B cell (primary cell): ENCODE results near the gene SLC2A1. TPM values are rescaled to one million over a fixed set of nuclear protein-coding genes. Genes with fewer than 3 reads are reported as not detected.

Experiments
- ATAC-seq: fragments of 200-7000 bp; cut with Tn5 transposase; one replicate; pipeline ENCODE4 v1.10.0; 2021; ENCODE audit warnings: low read depth, mild to moderate bottlenecking, moderate number of reproducible peaks, moderate library complexity
- CTCF ChIA-PET: fragments of 350-600 bp; sonication (Branson Sonifier 250); formaldehyde crosslinking; loops from one replicate; lab custom pipeline; 2021; ENCODE audit warnings: antibody characterized with exemption, inconsistent platforms; lab: Charles Lee
- POLR2A ChIA-PET: fragments of 350-600 bp; sonication (Branson Sonifier 250); formaldehyde crosslinking; loops from one replicate; lab custom pipeline; 2021; ENCODE audit warnings: antibody characterized with exemption; lab: Charles Lee
- DNase-seq: peaks from one replicate; pipeline ENCODE4 v3.0.0; 2013
- H2AFZ ChIP-seq: 2 replicates; pipeline ENCODE4 v1.6.1; 2012; ENCODE audit warnings: mild to moderate bottlenecking, low read depth, low read length; ENCODE audit not compliant: insufficient read depth, poor library complexity, severe bottlenecking
- H3K27ac ChIP-seq, 2 donors: 1 replicate in 1 of 2; 2 replicates in 1 of 2; pipeline ENCODE4 v1.5.1; 2012 to 2013; ENCODE audit warnings: low read length in 2 of 2, mild to moderate bottlenecking in 2 of 2, moderate library complexity in 1 of 2
- H3K27me3 ChIP-seq, 4 experiments: fragments of 200-600 bp in 1 of 4; sonication (generic) in 1 of 4; replicated peaks in 1 of 4; 1 replicate in 2 of 4; 2 replicates in 2 of 4; pipeline versions ENCODE4 v1.6.1 to v1.7.0; 2013 to 2016; ENCODE audit warnings: low read length in 3 of 4, mild to moderate bottlenecking in 2 of 4, mixed read lengths in 1 of 4, moderate library complexity in 1 of 4; ENCODE audit not compliant: insufficient read depth in 4 of 4, control insufficient read depth in 3 of 4; ENCODE audit errors: control extremely low read depth in 1 of 4
- H3K36me3 ChIP-seq, 2 experiments: replicated peaks in 1 of 2; 1 replicate in 1 of 2; 2 replicates in 1 of 2; pipeline versions ENCODE4 v1.6.1 to v1.7.1; 2013; ENCODE audit warnings: low read length in 1 of 2; ENCODE audit not compliant: insufficient read depth in 2 of 2, control insufficient read depth in 1 of 2; ENCODE audit errors: control extremely low read depth in 1 of 2, extremely low read depth in 1 of 2
- H3K4me1 ChIP-seq, 2 donors: fragments of 200-600 bp in 1 of 2; sonication (generic) in 1 of 2; 1 replicate in 1 of 2; 2 replicates in 1 of 2; pipeline versions ENCODE4 v1.5.1 to v1.6.1; 2013 to 2017; ENCODE audit warnings: low read length in 2 of 2; ENCODE audit not compliant: control insufficient read depth in 2 of 2, insufficient read depth in 2 of 2
- H3K4me2 ChIP-seq: replicated peaks from 2 replicates; pipeline ENCODE3; 2012; ENCODE audit warnings: mild to moderate bottlenecking, low read depth, low read length; ENCODE audit not compliant: poor library complexity, severe bottlenecking
- H3K4me3 ChIP-seq, 5 experiments: fragments of 200-600 bp in 1 of 5; sonication (generic) in 1 of 5; 1 replicate in 3 of 5; 2 replicates in 2 of 5; pipeline versions ENCODE4 v1.5.1 to v1.7.0; 2011 to 2016; ENCODE audit warnings: low read length in 4 of 5, mild to moderate bottlenecking in 4 of 5, low read depth in 2 of 5, control low read depth in 1 of 5, moderate library complexity in 1 of 5; ENCODE audit not compliant: insufficient read depth in 1 of 5; ENCODE audit errors: control extremely low read depth in 1 of 5, extremely low read depth in 1 of 5
- H3K79me2 ChIP-seq: fragments of 200-600 bp; sonication (generic); one replicate; pipeline ENCODE4 v1.6.0; 2016; ENCODE audit warnings: low read length; ENCODE audit not compliant: control insufficient read depth, insufficient read depth
- H3K9ac ChIP-seq: fragments of 200-600 bp; sonication (generic); 2 replicates; pipeline ENCODE4 v1.6.1; 2017; ENCODE audit warnings: mild to moderate bottlenecking, low read length, moderate library complexity
- H3K9me3 ChIP-seq, 3 donors: one replicate each; pipeline versions ENCODE4 v1.6.1 to v1.7.1; 2013; ENCODE audit warnings: low read length in 2 of 3; ENCODE audit not compliant: control insufficient read depth in 2 of 3, insufficient read depth in 1 of 3; ENCODE audit errors: control extremely low read depth in 1 of 3
- H4K20me1 ChIP-seq: 2 replicates; pipeline ENCODE4 v1.6.0; 2012; ENCODE audit warnings: mild to moderate bottlenecking, low read length; ENCODE audit not compliant: insufficient read depth, control insufficient read depth, poor library complexity, severe bottlenecking
- H3K27ac Mint-ChIP-seq: one replicate; pipeline ENCODE4 v1.8.0; 2021; ENCODE audit warnings: mixed read lengths
- H3K27me3 Mint-ChIP-seq: one replicate; pipeline ENCODE4 v1.8.0; 2021; ENCODE audit warnings: mixed read lengths
- H3K4me1 Mint-ChIP-seq: one replicate; pipeline ENCODE4 v1.8.0; 2021; ENCODE audit warnings: mixed read lengths
- H3K4me3 Mint-ChIP-seq: one replicate; pipeline ENCODE4 v1.8.0; 2021; ENCODE audit warnings: mixed read lengths
- H3K9me3 Mint-ChIP-seq: one replicate; pipeline ENCODE4 v1.8.0; 2022; ENCODE audit warnings: mixed read lengths; ENCODE audit not compliant: insufficient read depth
- EZH2 ChIP-seq: IDR thresholded peaks from 2 replicates; pipeline ENCODE4 v1.6.1; 2012; ENCODE audit warnings: borderline replicate concordance, low read depth, mild to moderate bottlenecking, moderate library complexity, low read length; ENCODE audit not compliant: insufficient read depth, poor library complexity, severe bottlenecking
- WGBS: methylation state at CpG from one replicate; pipeline ENCODE4 v1.1.5; 2013; ENCODE audit warnings: missing lambda C conversion rate; ENCODE audit not compliant: insufficient coverage; 5-methylcytosine and 5-hydroxymethylcytosine counted together
- intact Hi-C: fragments of 100-400 bp; cut with micrococcal nuclease; formaldehyde crosslinking; loops from one replicate; pipeline ENCODE4 v1.10.0; 2022
- polyA plus RNA-seq: library from polyadenylated mRNA; depleted of rRNA; stranded (reverse); fragments of >200 nt; gene quantifications from 2 replicates; pipeline ENCODE4 v1.2.3, GENCODE V29; 2012
- total RNA-seq, 2 donors: library from RNA; stranded (reverse); fragments of 120-200 nt in 1 of 2; gene quantifications; 1 replicate in 1 of 2; 2 replicates in 1 of 2; pipeline versions ENCODE4 v1.2.3 to v1.2.4, GENCODE V29; 2013 to 2022
- TF ChIP-seq, protein P1 (sequence below): fragments of 200-600 bp; IDR thresholded peaks from one replicate; pipeline ENCODE4 v1.8.0; 2022; ENCODE audit warnings: antibody characterized with exemption, mild to moderate bottlenecking

The SLC2A1 gene
- total and polyA plus RNA-seq, 2 donors (not counting 1 experiment from before 2014, with no cell fraction given): 223 to 240 TPM

GRCh38 chr1:42957229-42957879 lies 1.3 kb downstream of the SLC2A1 start:
- Histone ChIP-seq H3K79me2 (peaks cover 84% of the 10 kb centered on the region), H3K27me3 (no peaks in the 10 kb centered on the region), H3K27ac (peak overlapping the region; percentile 55 to 86), H3K4me1 (peaks cover 68 to 85% of the 10 kb centered on the region in 2 donors), H3K9me3 (no peaks in the 10 kb centered on the region), H3K9ac (peak overlapping the region; percentile 94), H3K36me3 (peaks cover 0 to 30% of the 10 kb centered on the region in 2 experiments), H3K4me3 (peak overlapping the region; percentile 76 to 93 (median 87)), H4K20me1 (peaks cover 29% of the 10 kb centered on the region), H3K4me2 (peak overlapping the region; percentile 86), H2AFZ (peak overlapping the region; percentile 67)
- TF ChIP-seq EZH2: no peak
- TF ChIP-seq, protein P1, sequence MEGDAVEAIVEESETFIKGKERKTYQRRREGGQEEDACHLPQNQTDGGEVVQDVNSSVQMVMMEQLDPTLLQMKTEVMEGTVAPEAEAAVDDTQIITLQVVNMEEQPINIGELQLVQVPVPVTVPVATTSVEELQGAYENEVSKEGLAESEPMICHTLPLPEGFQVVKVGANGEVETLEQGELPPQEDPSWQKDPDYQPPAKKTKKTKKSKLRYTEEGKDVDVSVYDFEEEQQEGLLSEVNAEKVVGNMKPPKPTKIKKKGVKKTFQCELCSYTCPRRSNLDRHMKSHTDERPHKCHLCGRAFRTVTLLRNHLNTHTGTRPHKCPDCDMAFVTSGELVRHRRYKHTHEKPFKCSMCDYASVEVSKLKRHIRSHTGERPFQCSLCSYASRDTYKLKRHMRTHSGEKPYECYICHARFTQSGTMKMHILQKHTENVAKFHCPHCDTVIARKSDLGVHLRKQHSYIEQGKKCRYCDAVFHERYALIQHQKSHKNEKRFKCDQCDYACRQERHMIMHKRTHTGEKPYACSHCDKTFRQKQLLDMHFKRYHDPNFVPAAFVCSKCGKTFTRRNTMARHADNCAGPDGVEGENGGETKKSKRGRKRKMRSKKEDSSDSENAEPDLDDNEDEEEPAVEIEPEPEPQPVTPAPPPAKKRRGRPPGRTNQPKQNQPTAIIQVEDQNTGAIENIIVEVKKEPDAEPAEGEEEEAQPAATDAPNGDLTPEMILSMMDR: no peak
- DNase-seq (no peak), ATAC-seq (no peak)
- ChIA-PET POLR2A (interaction anchor here (1.0 to 18.1 kb wide), 6 partner anchors 11 to 116 kb away, joined by 3 to 209 read pairs (median 72); no protein-coding TSS in a partner anchor), CTCF (interaction anchor here (0.9 to 6.6 kb wide), 8 partner anchors 20 to 116 kb away, joined by 3 to 73 read pairs (median 6); no protein-coding TSS in a partner anchor)
- 36% methylated on average over 13 of the region's 26 CpGs for WGBS
- Mint-ChIP-seq H3K27me3 (no peaks in the 10 kb centered on the region), H3K4me1 (peaks cover 76% of the 10 kb centered on the region), H3K4me3 (peak overlapping the region; percentile 97), H3K9me3 (no peaks in the 10 kb centered on the region), H3K27ac (peak overlapping the region; percentile 95)
- intact Hi-C loops: loop anchor here (10.0 kb wide), 1 partner anchor 407 kb away; the partner anchor contains the start of gene ELOVL1

GRCh38 chr1:42956739-42957138 lies 1.9 kb downstream of the SLC2A1 start:
- Mint-ChIP-seq H3K9me3 (no peaks in the 10 kb centered on the region), H3K27ac (peak overlapping the region; percentile 95), H3K4me1 (peaks cover 76% of the 10 kb centered on the region), H3K4me3 (peak overlapping the region; percentile 97), H3K27me3 (no peaks in the 10 kb centered on the region)
- no peaks in the 10 kb centered on the region for H3K27me3 ChIP-seq
- no CpG with 5 or more reads among the region's 3 CpGs for WGBS
- no peak for TF ChIP-seq EZH2
- TF ChIP-seq, protein P1: no peak
- ChIA-PET POLR2A (interaction anchor here (0.6 to 18.1 kb wide), 7 partner anchors 10 to 298 kb away, joined by 3 to 209 read pairs (median 28); partner anchors contain the start of gene PPIH), CTCF (interaction anchor here (0.9 to 6.6 kb wide), 8 partner anchors 19 to 117 kb away, joined by 3 to 73 read pairs (median 6); no protein-coding TSS in a partner anchor)
- intact Hi-C loops: loop anchor here (10.0 kb wide), 1 partner anchor 408 kb away; the partner anchor contains the start of gene ELOVL1
- peaks cover 0 to 36% of the 10 kb centered on the region in 2 experiments for H3K36me3 ChIP-seq
- H4K20me1 ChIP-seq: peaks cover 29% of the 10 kb centered on the region
- peak overlapping the region; percentile 94 for H3K9ac ChIP-seq
- H3K4me3 ChIP-seq: peak overlapping the region; percentile 76 to 93 (median 87)
- H2AFZ ChIP-seq: no peak overlapping the region
- ATAC-seq (no peak), DNase-seq (no peak)
- H3K79me2 ChIP-seq: peaks cover 90% of the 10 kb centered on the region
- H3K9me3 ChIP-seq: no peaks in the 10 kb centered on the region
- peak overlapping the region; percentile 86 for H3K4me2 ChIP-seq
- H3K4me1 ChIP-seq: peaks cover 71 to 85% of the 10 kb centered on the region in 2 donors
- peak overlapping the region; percentile 55 to 86 for H3K27ac ChIP-seq
